Stomach (tissue), 4 donors: ENCODE results near the gene GNAI1.

ENCODE experiments used
- EP300 ChIP-seq: sonication (generic); formaldehyde crosslinking; IDR thresholded peaks from one replicate; pipeline ENCODE4 v1.6.1; 2017; ENCODE audit warnings: antibody characterized with exemption
- POLR2AphosphoS5 ChIP-seq, 3 donors: sonication (generic); formaldehyde crosslinking; IDR thresholded peaks; one replicate each; pipeline ENCODE4 v1.6.1; 2016; ENCODE audit warnings: antibody characterized with exemption in 3 of 3
- TF ChIP-seq, protein P1 (sequence below), 7 experiments: fragments of 450-650 bp in 4 of 7; fragments of 200-600 bp in 3 of 7; sonication (generic) in 3 of 7; IDR thresholded peaks; one replicate each; pipeline ENCODE4 v1.5.1; 2016 to 2019; ENCODE audit warnings: antibody characterized with exemption in 7 of 7, control low read depth in 2 of 7, mild to moderate bottlenecking in 1 of 7

DNA sequence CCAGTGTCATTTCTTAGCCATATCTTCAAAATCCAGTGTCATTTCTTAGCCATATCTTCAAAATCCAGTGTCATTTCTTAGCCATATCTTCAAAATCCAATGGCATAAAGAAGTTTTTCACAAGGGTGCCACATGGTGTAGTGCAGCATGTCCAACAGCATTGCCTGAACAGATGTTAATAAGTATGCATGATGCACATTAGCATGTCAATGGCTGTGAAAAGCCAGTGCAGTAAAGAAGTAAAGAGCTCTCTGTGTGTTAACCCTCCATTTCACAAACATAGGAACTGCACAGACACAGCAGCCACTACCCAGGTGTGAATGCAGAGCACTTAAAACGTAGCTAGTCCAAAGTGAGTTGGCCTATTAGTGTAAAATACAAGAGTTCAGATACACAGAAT lies 89.8 kb downstream of the GNAI1 start:
- TF ChIP-seq, protein P1, sequence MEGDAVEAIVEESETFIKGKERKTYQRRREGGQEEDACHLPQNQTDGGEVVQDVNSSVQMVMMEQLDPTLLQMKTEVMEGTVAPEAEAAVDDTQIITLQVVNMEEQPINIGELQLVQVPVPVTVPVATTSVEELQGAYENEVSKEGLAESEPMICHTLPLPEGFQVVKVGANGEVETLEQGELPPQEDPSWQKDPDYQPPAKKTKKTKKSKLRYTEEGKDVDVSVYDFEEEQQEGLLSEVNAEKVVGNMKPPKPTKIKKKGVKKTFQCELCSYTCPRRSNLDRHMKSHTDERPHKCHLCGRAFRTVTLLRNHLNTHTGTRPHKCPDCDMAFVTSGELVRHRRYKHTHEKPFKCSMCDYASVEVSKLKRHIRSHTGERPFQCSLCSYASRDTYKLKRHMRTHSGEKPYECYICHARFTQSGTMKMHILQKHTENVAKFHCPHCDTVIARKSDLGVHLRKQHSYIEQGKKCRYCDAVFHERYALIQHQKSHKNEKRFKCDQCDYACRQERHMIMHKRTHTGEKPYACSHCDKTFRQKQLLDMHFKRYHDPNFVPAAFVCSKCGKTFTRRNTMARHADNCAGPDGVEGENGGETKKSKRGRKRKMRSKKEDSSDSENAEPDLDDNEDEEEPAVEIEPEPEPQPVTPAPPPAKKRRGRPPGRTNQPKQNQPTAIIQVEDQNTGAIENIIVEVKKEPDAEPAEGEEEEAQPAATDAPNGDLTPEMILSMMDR (IDR thresholded peaks at IDR 0.05) = no peak
- TF ChIP-seq POLR2AphosphoS5 (IDR thresholded peaks at IDR 0.05) (no peak), EP300 (no peak)
